H9 (cell line): ENCODE measurements around the gene RRAGD. TPM values are rescaled to one million over a fixed set of nuclear protein-coding genes. Genes with fewer than 3 reads are reported as not detected.
A peak's percentile ranks its signal among the peaks of the same experiment; 100 is the strongest.

ENCODE experiments used
- DNase-seq: peaks from one replicate; pipeline ENCODE4 v3.0.0-alpha.2; 2017
- H2AFZ ChIP-seq: one replicate; pipeline ENCODE4 v1.6.1; 2013; ENCODE audit warnings: mild to moderate bottlenecking, low read length, control low read depth, moderate library complexity
- H2AK5ac ChIP-seq: 2 replicates; pipeline ENCODE4 v1.6.1; 2013; ENCODE audit warnings: low read length, control low read depth, mixed read lengths; ENCODE audit not compliant: insufficient read length
- H2BK120ac ChIP-seq: one replicate; pipeline ENCODE4 v1.6.1; 2013; ENCODE audit warnings: low read depth, mild to moderate bottlenecking, low read length, control low read depth, inconsistent platforms; ENCODE audit not compliant: poor library complexity, severe bottlenecking
- H2BK12ac ChIP-seq: 2 replicates; pipeline ENCODE4 v1.6.1; 2013; ENCODE audit warnings: low read length, control low read depth, mixed read lengths, low read depth; ENCODE audit not compliant: insufficient read length
- H2BK15ac ChIP-seq: 2 replicates; pipeline ENCODE4 v1.6.1; 2013; ENCODE audit warnings: low read depth, low read length, control low read depth
- H2BK20ac ChIP-seq: one replicate; pipeline ENCODE4 v1.6.1; 2013; ENCODE audit warnings: low read depth, mild to moderate bottlenecking, low read length, control low read depth, inconsistent platforms; ENCODE audit not compliant: poor library complexity, severe bottlenecking
- H2BK5ac ChIP-seq: 2 replicates; pipeline ENCODE4 v1.6.1; 2013; ENCODE audit warnings: low read length, control low read depth, mixed read lengths; ENCODE audit not compliant: insufficient read length
- H3K14ac ChIP-seq: 2 replicates; pipeline ENCODE4 v1.6.1; 2013; ENCODE audit warnings: low read length, control low read depth; ENCODE audit not compliant: insufficient read depth
- H3K18ac ChIP-seq: 2 replicates; pipeline ENCODE4 v1.6.1; 2013; ENCODE audit warnings: low read depth, mild to moderate bottlenecking, mixed read lengths, low read length, control low read depth; ENCODE audit not compliant: insufficient read length
- H3K23ac ChIP-seq: 2 replicates; pipeline ENCODE4 v1.6.1; 2013; ENCODE audit warnings: low read length, control low read depth, mixed read lengths, low read depth; ENCODE audit not compliant: insufficient read length
- H3K23me2 ChIP-seq: 2 replicates; pipeline ENCODE4 v1.6.1; 2013; ENCODE audit warnings: low read depth, mild to moderate bottlenecking, mixed read lengths, low read length, control low read depth; ENCODE audit not compliant: insufficient read length, poor library complexity, severe bottlenecking
- H3K27ac ChIP-seq: 2 replicates; pipeline ENCODE4 v1.5.1; 2013; ENCODE audit warnings: low read length, control low read depth, mixed read lengths, low read depth; ENCODE audit not compliant: insufficient read length
- H3K27me3 ChIP-seq: 2 replicates; pipeline ENCODE4 v1.6.1; 2013; ENCODE audit warnings: low read length, control low read depth, inconsistent platforms; ENCODE audit not compliant: insufficient read depth
- H3K4ac ChIP-seq: 2 replicates; pipeline ENCODE4 v1.6.1; 2013; ENCODE audit warnings: low read depth, mild to moderate bottlenecking, control low read depth, inconsistent platforms, low read length, moderate library complexity
- H3K4me1 ChIP-seq: 2 replicates; pipeline ENCODE4 v1.6.1; 2013; ENCODE audit warnings: low read length, control low read depth, inconsistent platforms; ENCODE audit not compliant: insufficient read depth
- H3K4me2 ChIP-seq: 2 replicates; pipeline ENCODE4 v1.6.1; 2013; ENCODE audit warnings: low read length, control low read depth, mixed read lengths; ENCODE audit not compliant: insufficient read length, insufficient read depth
- H3K56ac ChIP-seq: 2 replicates; pipeline ENCODE4 v1.6.1; 2013; ENCODE audit warnings: low read depth, mild to moderate bottlenecking, mixed read lengths, low read length, control low read depth; ENCODE audit not compliant: insufficient read length
- H3K79me1 ChIP-seq: 2 replicates; pipeline ENCODE4 v1.6.1; 2013; ENCODE audit warnings: low read depth, mild to moderate bottlenecking, moderate library complexity, low read length, control low read depth, inconsistent platforms; ENCODE audit not compliant: insufficient read depth, poor library complexity, severe bottlenecking
- H3K79me2 ChIP-seq: 2 replicates; pipeline ENCODE4 v1.6.1; 2013; ENCODE audit warnings: low read length, control low read depth, inconsistent platforms; ENCODE audit not compliant: insufficient read depth
- H3K9ac ChIP-seq: 2 replicates; pipeline ENCODE4 v1.6.1; 2013; ENCODE audit warnings: low read length, control low read depth, mixed read lengths; ENCODE audit not compliant: insufficient read length; ENCODE audit errors: extremely low read depth
- H3K9me3 ChIP-seq: one replicate; pipeline ENCODE4 v1.6.1; 2013; ENCODE audit warnings: low read depth, low read length, inconsistent platforms; ENCODE audit not compliant: control insufficient read depth
- H3T11ph ChIP-seq: one replicate; pipeline ENCODE4 v1.6.1; 2013; ENCODE audit warnings: mild to moderate bottlenecking, low read length, control low read depth, inconsistent platforms
- H4K20me1 ChIP-seq: one replicate; pipeline ENCODE4 v1.6.1; 2013; ENCODE audit not compliant: control insufficient read depth, insufficient read length, insufficient read depth
- H4K5ac ChIP-seq: 2 replicates; pipeline ENCODE4 v1.6.1; 2013; ENCODE audit warnings: low read depth, mild to moderate bottlenecking, mixed read lengths, low read length, control low read depth; ENCODE audit not compliant: insufficient read length
- H4K8ac ChIP-seq: replicated peaks from 2 replicates; pipeline ENCODE4 v1.6.1; 2013; ENCODE audit warnings: low read length, control low read depth, mixed read lengths, low read depth; ENCODE audit not compliant: insufficient read length
- H4K91ac ChIP-seq: 2 replicates; pipeline ENCODE4 v1.6.1; 2013; ENCODE audit warnings: low read depth, mild to moderate bottlenecking, moderate library complexity, mixed read lengths, low read length, control low read depth; ENCODE audit not compliant: insufficient read length
- H3K27ac Mint-ChIP-seq, 3 experiments: 2 replicates in 2 of 3; 3 replicates in 1 of 3; pipeline ENCODE4 v1.8.0; 2020 to 2021; ENCODE audit warnings: mixed read lengths in 3 of 3, mild to moderate bottlenecking in 1 of 3, moderate library complexity in 1 of 3
- H3K27me3 Mint-ChIP-seq: 2 replicates; pipeline ENCODE4 v1.8.0; 2021; ENCODE audit warnings: low read depth, mild to moderate bottlenecking, moderate library complexity, mixed read lengths
- H3K36me3 Mint-ChIP-seq, 3 experiments: 2 replicates in 2 of 3; 3 replicates in 1 of 3; pipeline ENCODE4 v1.8.0; 2020 to 2021; ENCODE audit warnings: low read depth in 3 of 3, mixed read lengths in 3 of 3; ENCODE audit not compliant: insufficient read depth in 1 of 3
- H3K4me1 Mint-ChIP-seq, 2 experiments: 2 replicates each; pipeline ENCODE4 v1.8.0; 2020; ENCODE audit warnings: mixed read lengths in 2 of 2
- H3K4me3 Mint-ChIP-seq, 2 experiments: 2 replicates in 1 of 2; 3 replicates in 1 of 2; pipeline ENCODE4 v1.8.0; 2020 to 2021; ENCODE audit warnings: mild to moderate bottlenecking in 2 of 2, mixed read lengths in 2 of 2, moderate library complexity in 1 of 2
- H3K9me3 Mint-ChIP-seq, 2 experiments: 2 replicates in 1 of 2; 3 replicates in 1 of 2; pipeline ENCODE4 v1.8.0; 2020; ENCODE audit warnings: mild to moderate bottlenecking in 2 of 2, mixed read lengths in 2 of 2, moderate library complexity in 1 of 2
- CTCF ChIP-seq: fragments of 200-600 bp; sonication (generic); conservative IDR thresholded peaks from 3 replicates; pipeline ENCODE4 v1.8.0; 2021; ENCODE audit warnings: antibody characterized with exemption, mild to moderate bottlenecking
- WGBS: extraction: QIAGEN DNeasy Blood & Tissue Kit; methylation state at CpG from one replicate; pipeline ENCODE4 v1.1.7; 2013; ENCODE audit warnings: missing lambda C conversion rate, low lambda C conversion rate, mixed read lengths; ENCODE audit not compliant: insufficient read length; ENCODE audit errors: extremely low coverage; 5-methylcytosine and 5-hydroxymethylcytosine counted together
- total RNA-seq: library from RNA; stranded (reverse); gene quantifications from 2 replicates; pipeline ENCODE4 v1.2.1, GENCODE V29; 2021

RRAGD gene
- total RNA-seq, 1 experiment from 2014 or later, result 10.6 TPM

- peaks cover 7% of the 10 kb centered on the region for H3K23me2 ChIP-seq
- no peak overlapping the region for H2AFZ ChIP-seq
- no peak overlapping the region for H2BK20ac ChIP-seq
- H2AK5ac ChIP-seq, result no peak overlapping the region
- H3K27ac Mint-ChIP-seq, result no peak overlapping the region
- H3K56ac ChIP-seq, result no peak overlapping the region
- peak overlapping the region; percentile 45 for H3K4me2 ChIP-seq
- H2BK5ac ChIP-seq, result no peak overlapping the region
- WGBS, result no CpG with 5 or more reads among the region's 3 CpGs
- no peak overlapping the region for H3K18ac ChIP-seq
- no peak overlapping the region for H2BK15ac ChIP-seq
- H3K9me3 Mint-ChIP-seq, result no peaks in the 10 kb centered on the region
- H3K4ac ChIP-seq, result no peak overlapping the region
- no peaks in the 10 kb centered on the region for H4K20me1 ChIP-seq
- TF ChIP-seq CTCF, result no peak
- H3K23ac ChIP-seq, result no peak overlapping the region
- no peak overlapping the region for H2BK12ac ChIP-seq
- DNase-seq, result no peak
- H3T11ph ChIP-seq, result no peak overlapping the region
- H3K27ac ChIP-seq, result no peak overlapping the region
- H3K4me1 Mint-ChIP-seq, result peaks cover 25 to 27% of the 10 kb centered on the region in 2 experiments
- no peak overlapping the region for H4K91ac ChIP-seq
- no peaks in the 10 kb centered on the region for H3K4me1 ChIP-seq
- peaks cover 82% of the 10 kb centered on the region for H3K27me3 Mint-ChIP-seq
- H3K4me3 Mint-ChIP-seq, result peak overlapping the region; percentile 64 to 85
- H3K36me3 Mint-ChIP-seq, result no peaks in the 10 kb centered on the region
- no peaks in the 10 kb centered on the region; the same call in none of the 2 replicates for H3K27me3 ChIP-seq
- no peaks in the 10 kb centered on the region for H3K79me2 ChIP-seq
- H4K8ac ChIP-seq, result no peak overlapping the region
- H2BK120ac ChIP-seq, result no peak overlapping the region
- H3K14ac ChIP-seq, result no peak overlapping the region
- no peak overlapping the region for H4K5ac ChIP-seq
- H3K9me3 ChIP-seq, result no peaks in the 10 kb centered on the region
- H3K9ac ChIP-seq, result no peak overlapping the region
- no peaks in the 10 kb centered on the region for H3K79me1 ChIP-seq
Observed at GRCh38 chr6:89434150-89434499, 22.1 kb upstream of the RRAGD start.
